Ishikawa (cell line): Measurements from ENCODE around the gene SPSB3.

Experiments used
- CEBPB ChIP-seq: IDR thresholded peaks from 2 replicates; pipeline ENCODE4 v1.6.1; 2012
- MAX ChIP-seq: IDR thresholded peaks from 2 replicates; pipeline ENCODE4 v1.6.1; 2012

- no peak for TF ChIP-seq MAX
- no peak for TF ChIP-seq CEBPB
Measured at GRCh38 chr16:1825381-1825863, 43.1 kb upstream of the SPSB3 start.
